NCI-H1694 treated with DMSO at 0.1 percent for 48 hours (cell line): Measurements from ENCODE around the gene SMCHD1.
"Not testable (repeated sequence)": the region's sequence is repeated elsewhere in the genome, so short reads cannot be mapped to it uniquely, and the experiment has no call there.

Experiments
- DNase-seq: peaks from one replicate; lab custom pipeline; 2025; lab: John Stamatoyannopoulos, UW

SMCHD1 gene

GRCh38 chr18:2657788-2658458, 2.4 kb downstream of the SMCHD1 start:
- DNase-seq, result no peak

GRCh38 chr18:2660849-2661248, 5.3 kb downstream of the SMCHD1 start:
- DNase-seq, result not testable (repeated sequence)

- DNase-seq, result not testable (repeated sequence)
Measured at GRCh38 chr18:2662288-2662687, 6.8 kb downstream of the SMCHD1 start.

- no peak for DNase-seq
Measured at GRCh38 chr18:2662990-2663389, 7.5 kb downstream of the SMCHD1 start.

GRCh38 chr18:2672410-2672809, 16.9 kb downstream of the SMCHD1 start:
- DNase-seq, result no peak

- DNase-seq, result no peak
Measured at GRCh38 chr18:2672872-2673271, 17.3 kb downstream of the SMCHD1 start.

- DNase-seq, result not testable (repeated sequence)
Measured at GRCh38 chr18:2678933-2679332, 23.4 kb downstream of the SMCHD1 start.

- DNase-seq, result no peak
Measured at GRCh38 chr18:2680216-2680792, 24.8 kb downstream of the SMCHD1 start.

- no peak for DNase-seq
Measured at GRCh38 chr18:2681993-2682603, 26.6 kb downstream of the SMCHD1 start.

- DNase-seq, result no peak
Measured at GRCh38 chr18:2683055-2683454, 27.5 kb downstream of the SMCHD1 start.

- DNase-seq, result no peak
Measured at GRCh38 chr18:2686349-2686968, 30.9 kb downstream of the SMCHD1 start.

GRCh38 chr18:2687390-2688001, 32.0 kb downstream of the SMCHD1 start:
- DNase-seq, result no peak

GRCh38 chr18:2692508-2692907, 37.0 kb downstream of the SMCHD1 start:
- no peak for DNase-seq

GRCh38 chr18:2697184-2697583, 41.7 kb downstream of the SMCHD1 start:
- no peak for DNase-seq

GRCh38 chr18:2699001-2699400, 43.5 kb downstream of the SMCHD1 start:
- no peak for DNase-seq

GRCh38 chr18:2704541-2704940, 49.0 kb downstream of the SMCHD1 start:
- DNase-seq, result no peak

GRCh38 chr18:2706903-2707302, 51.4 kb downstream of the SMCHD1 start:
- DNase-seq, result no peak

GRCh38 chr18:2707551-2708168, 52.1 kb downstream of the SMCHD1 start:
- DNase-seq, result no peak

- DNase-seq, result no peak
Measured at GRCh38 chr18:2709316-2709715, 53.8 kb downstream of the SMCHD1 start.

GRCh38 chr18:2714140-2714539, 58.6 kb downstream of the SMCHD1 start:
- no peak for DNase-seq

GRCh38 chr18:2715990-2716389, 60.5 kb downstream of the SMCHD1 start:
- DNase-seq, result no peak
